GM23248 (cell line): ENCODE results near the gene SNAI3. TPM values are rescaled to one million over a fixed set of nuclear protein-coding genes. Genes with fewer than 3 reads are reported as not detected.

Experiments used
- DNase-seq: peaks from one replicate; pipeline ENCODE4 v3.0.0-alpha.2; 2015
- H2AFZ ChIP-seq: fragments of 200-600 bp; sonication (generic); 2 replicates; pipeline ENCODE4 v1.6.1; 2016; ENCODE audit warnings: antibody characterized with exemption
- H3F3A ChIP-seq: fragments of 200-600 bp; sonication (generic); 2 replicates; pipeline ENCODE4 v1.6.1; 2016; ENCODE audit warnings: mild to moderate bottlenecking, antibody characterized with exemption, mixed run types; ENCODE audit not compliant: insufficient read depth
- H3K27ac ChIP-seq: fragments of 200-600 bp; sonication (generic); 2 replicates; pipeline ENCODE4 v1.5.1; 2016; ENCODE audit warnings: mild to moderate bottlenecking
- H3K27me3 ChIP-seq: fragments of 200-600 bp; sonication (generic); replicated peaks from 2 replicates; pipeline ENCODE4 v1.6.1; 2016; ENCODE audit warnings: mild to moderate bottlenecking; ENCODE audit not compliant: insufficient read depth
- H3K36me3 ChIP-seq: fragments of 200-600 bp; sonication (generic); 2 replicates; pipeline ENCODE4 v1.6.1; 2016; ENCODE audit warnings: low read depth, mild to moderate bottlenecking
- H3K4me1 ChIP-seq: fragments of 200-600 bp; sonication (generic); 2 replicates; pipeline ENCODE4 v1.6.1; 2016; ENCODE audit warnings: mild to moderate bottlenecking; ENCODE audit not compliant: insufficient read depth
- H3K4me2 ChIP-seq: fragments of 200-600 bp; sonication (generic); one replicate; pipeline ENCODE4 v1.6.1; 2016; ENCODE audit warnings: mild to moderate bottlenecking; ENCODE audit not compliant: unreplicated experiment
- H3K4me3 ChIP-seq: fragments of 200-600 bp; sonication (generic); 2 replicates; pipeline ENCODE4 v1.5.1; 2016; ENCODE audit warnings: mild to moderate bottlenecking
- H3K79me2 ChIP-seq: fragments of 200-600 bp; sonication (generic); 2 replicates; pipeline ENCODE4 v1.6.1; 2016; ENCODE audit warnings: mild to moderate bottlenecking; ENCODE audit not compliant: insufficient read depth
- H3K9ac ChIP-seq: fragments of 200-600 bp; sonication (generic); 2 replicates; pipeline ENCODE4 v1.6.1; 2016; ENCODE audit warnings: mild to moderate bottlenecking
- H3K9me2 ChIP-seq: fragments of 200-600 bp; sonication (generic); 2 replicates; pipeline ENCODE4 v1.6.1; 2016; ENCODE audit warnings: mixed run types, mild to moderate bottlenecking, moderate library complexity; ENCODE audit not compliant: insufficient read depth
- H3K9me3 ChIP-seq: fragments of 200-600 bp; sonication (generic); one replicate; pipeline ENCODE4 v1.6.1; 2017; ENCODE audit warnings: low read depth
- H4K20me1 ChIP-seq: fragments of 200-600 bp; sonication (generic); 2 replicates; pipeline ENCODE4 v1.6.0; 2016; ENCODE audit not compliant: insufficient read depth
- EZH2 ChIP-seq: fragments of 200-600 bp; sonication (generic); IDR thresholded peaks from 2 replicates; pipeline ENCODE4 v1.6.1; 2018; ENCODE audit warnings: antibody characterized with exemption, mild to moderate bottlenecking; ENCODE audit not compliant: insufficient read depth, poor library complexity, severe bottlenecking
- EZH2phosphoT487 ChIP-seq: fragments of 200-600 bp; sonication (generic); IDR thresholded peaks from 2 replicates; pipeline ENCODE4 v1.6.1; 2018; ENCODE audit warnings: antibody characterized with exemption, moderate library complexity, mild to moderate bottlenecking, low read depth; ENCODE audit not compliant: insufficient read depth
- WGBS, 2 experiments: methylation state at CpG; one replicate each; pipeline ENCODE4 v1.1.6; 2015 to 2017; ENCODE audit warnings: low lambda C conversion rate in 2 of 2, low coverage in 1 of 2; ENCODE audit errors: missing lambda C conversion rate in 2 of 2; 5-methylcytosine and 5-hydroxymethylcytosine counted together
- in situ Hi-C: fragments of 300-500 bp; cut with MboI; formaldehyde crosslinking; loops from 2 replicates; pipeline ENCODE4 v1.15.0; 2020
- polyA plus RNA-seq: library from polyadenylated mRNA; unstranded; fragments of >200 nt; fragmentation: Nextera tagmentation; extraction: Ambion mirVana; gene quantifications from 2 replicates; pipeline ENCODE4 v1.2.1, GENCODE V29; 2016
- total RNA-seq: library from RNA; depleted of rRNA; stranded (reverse); fragments of >200 nt; shearing (Covaris generic); gene quantifications from 2 replicates; pipeline ENCODE4 v1.2.3, GENCODE V29; 2014

The SNAI3 gene
- total and polyA plus RNA-seq, 2 experiments from 2014 or later: 0.71 TPM; not detected in 1

DNA sequence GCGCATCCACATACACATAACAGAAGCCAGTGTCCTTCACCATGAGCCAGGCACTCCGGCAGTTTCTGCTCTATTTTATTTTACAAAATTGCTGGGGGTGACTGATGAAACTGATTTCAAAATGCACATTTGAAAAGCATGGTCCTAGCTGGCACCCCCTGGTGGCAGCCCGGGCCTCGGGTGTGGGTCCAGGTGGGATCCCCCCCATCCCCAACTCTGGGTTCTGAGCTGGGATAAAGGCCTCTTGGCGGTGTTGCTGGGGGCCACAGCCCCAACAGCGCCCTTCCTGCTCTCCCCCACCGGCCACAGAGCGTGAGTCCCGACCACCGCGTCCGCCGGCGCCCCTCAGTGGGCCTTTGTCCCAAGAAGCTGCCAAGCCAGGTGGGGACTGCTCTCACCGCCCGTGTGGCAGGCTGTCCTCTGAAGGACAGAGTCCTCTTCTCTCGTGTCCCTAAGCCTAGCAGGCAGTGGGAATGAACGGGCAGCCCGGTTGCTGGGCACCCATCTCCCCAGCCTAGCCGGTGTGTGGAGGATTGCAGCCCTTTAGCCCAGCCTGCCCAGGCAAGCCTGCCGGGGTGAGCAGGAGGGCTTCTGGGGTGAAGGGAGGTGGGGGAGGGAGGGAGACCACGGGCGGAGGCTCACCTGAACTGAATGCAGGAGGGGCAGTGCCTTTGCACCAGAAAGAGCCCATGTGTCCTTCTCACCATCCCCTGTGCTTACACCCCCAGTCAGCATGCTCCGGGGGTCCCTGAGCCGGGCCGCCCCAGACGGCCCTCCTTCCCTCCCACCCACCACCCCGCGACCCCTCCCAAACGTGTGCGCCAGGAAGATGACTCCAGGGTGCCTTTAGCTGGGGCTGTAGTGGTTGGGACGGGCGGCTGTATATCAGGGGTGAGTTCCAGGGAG, 898 bp downstream of the SNAI3 start:
- in situ Hi-C loops: no loop called here
- peak overlapping the region; percentile 42 for H2AFZ ChIP-seq
- peak; percentile 86 for DNase-seq
- no peaks in the 10 kb centered on the region for H3K9me3 ChIP-seq
- H3K4me3 ChIP-seq: peak overlapping the region; percentile 59
- WGBS, 2 experiments: 3 to 6% methylated on average over 30 to 33 of the region's 33 CpGs
- H3F3A ChIP-seq: no peaks in the 10 kb centered on the region
- no peaks in the 10 kb centered on the region for H3K9me2 ChIP-seq
- H3K79me2 ChIP-seq: no peaks in the 10 kb centered on the region
- peaks cover 18% of the 10 kb centered on the region for H3K27me3 ChIP-seq
- H4K20me1 ChIP-seq: no peaks in the 10 kb centered on the region
- no peak for TF ChIP-seq EZH2
- TF ChIP-seq EZH2phosphoT487: no peak
- no peaks in the 10 kb centered on the region for H3K36me3 ChIP-seq
- peak overlapping the region; percentile 49 for H3K4me2 ChIP-seq
- no peak overlapping the region for H3K27ac ChIP-seq
- no peak overlapping the region for H3K9ac ChIP-seq
- H3K4me1 ChIP-seq: no peaks in the 10 kb centered on the region

- no peaks in the 10 kb centered on the region for H4K20me1 ChIP-seq
- H3K36me3 ChIP-seq: no peaks in the 10 kb centered on the region
- no peak overlapping the region for H3K9ac ChIP-seq
- peaks cover 18% of the 10 kb centered on the region for H3K27me3 ChIP-seq
- 56% methylated on average over 15 of the region's 15 CpGs for WGBS, 2 experiments
- H3K27ac ChIP-seq: no peak overlapping the region
- no peak overlapping the region for H3K4me3 ChIP-seq
- H3K4me2 ChIP-seq: peak overlapping the region; percentile 8
- no peak for TF ChIP-seq EZH2
- TF ChIP-seq EZH2phosphoT487: no peak
- H3K9me2 ChIP-seq: no peaks in the 10 kb centered on the region
- in situ Hi-C loops: no loop called here
- no peaks in the 10 kb centered on the region for H3K9me3 ChIP-seq
- H3K79me2 ChIP-seq: no peaks in the 10 kb centered on the region
- no peak for DNase-seq
- no peak overlapping the region for H2AFZ ChIP-seq
- H3K4me1 ChIP-seq: no peaks in the 10 kb centered on the region
- no peaks in the 10 kb centered on the region for H3F3A ChIP-seq
Observed at GRCh38 chr16:88684569-88685155, 1.6 kb downstream of the SNAI3 start.

DNA sequence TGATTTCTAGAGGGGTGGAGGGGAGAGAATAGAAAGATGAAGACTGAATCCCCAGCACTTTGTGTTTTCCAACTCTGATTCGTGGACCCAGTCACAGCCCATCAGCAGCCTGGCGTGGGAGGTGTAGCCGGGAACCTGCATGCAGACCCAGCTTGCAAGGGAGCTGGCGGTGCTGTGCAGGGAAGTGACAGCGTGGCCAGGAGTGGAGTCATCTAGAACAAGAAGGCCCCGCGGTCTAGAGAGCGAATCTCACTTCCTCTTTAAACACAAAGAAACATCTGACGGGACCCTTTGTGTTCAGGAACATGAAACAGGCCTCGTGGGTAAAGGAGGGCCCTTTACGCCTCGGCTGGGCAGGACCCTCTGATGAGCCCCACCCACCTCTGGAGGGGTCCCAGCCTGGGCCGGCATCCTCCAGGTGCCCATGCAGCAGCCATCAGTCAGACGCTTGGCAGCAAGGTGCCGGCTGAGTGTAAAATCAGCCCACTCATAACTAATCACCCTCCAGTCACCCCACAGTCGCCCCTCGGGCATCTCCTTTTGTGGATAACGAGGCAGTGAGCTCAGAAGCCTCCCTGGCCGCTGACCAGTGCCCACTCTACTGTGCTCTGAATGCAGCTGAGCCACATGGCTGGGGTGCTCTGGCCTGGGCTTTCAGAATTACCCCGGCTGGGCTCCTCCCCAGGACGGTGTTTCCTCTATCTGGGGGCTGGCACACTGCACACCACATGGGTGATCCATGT, 4.4 kb downstream of the SNAI3 start:
- H3K9ac ChIP-seq: no peak overlapping the region
- no peak overlapping the region for H2AFZ ChIP-seq
- H3K4me1 ChIP-seq: no peaks in the 10 kb centered on the region
- no peak overlapping the region for H3K27ac ChIP-seq
- H3K79me2 ChIP-seq: no peaks in the 10 kb centered on the region
- H3K9me3 ChIP-seq: no peaks in the 10 kb centered on the region
- no peak overlapping the region for H3K4me3 ChIP-seq
- H3F3A ChIP-seq: no peaks in the 10 kb centered on the region
- no peaks in the 10 kb centered on the region for H3K36me3 ChIP-seq
- H3K27me3 ChIP-seq: 0 out of 2 replicates have a peak, but pooled peaks cover 8% of the 10 kb centered on the region
- TF ChIP-seq EZH2phosphoT487 (no peak), EZH2 (no peak)
- DNase-seq: peak; percentile 57
- no peaks in the 10 kb centered on the region for H3K9me2 ChIP-seq
- H4K20me1 ChIP-seq: no peaks in the 10 kb centered on the region
- in situ Hi-C loops: no loop called here
- H3K4me2 ChIP-seq: no peak overlapping the region
- 15 to 16% methylated on average over 20 to 21 of the region's 21 CpGs for WGBS, 2 experiments

DNA sequence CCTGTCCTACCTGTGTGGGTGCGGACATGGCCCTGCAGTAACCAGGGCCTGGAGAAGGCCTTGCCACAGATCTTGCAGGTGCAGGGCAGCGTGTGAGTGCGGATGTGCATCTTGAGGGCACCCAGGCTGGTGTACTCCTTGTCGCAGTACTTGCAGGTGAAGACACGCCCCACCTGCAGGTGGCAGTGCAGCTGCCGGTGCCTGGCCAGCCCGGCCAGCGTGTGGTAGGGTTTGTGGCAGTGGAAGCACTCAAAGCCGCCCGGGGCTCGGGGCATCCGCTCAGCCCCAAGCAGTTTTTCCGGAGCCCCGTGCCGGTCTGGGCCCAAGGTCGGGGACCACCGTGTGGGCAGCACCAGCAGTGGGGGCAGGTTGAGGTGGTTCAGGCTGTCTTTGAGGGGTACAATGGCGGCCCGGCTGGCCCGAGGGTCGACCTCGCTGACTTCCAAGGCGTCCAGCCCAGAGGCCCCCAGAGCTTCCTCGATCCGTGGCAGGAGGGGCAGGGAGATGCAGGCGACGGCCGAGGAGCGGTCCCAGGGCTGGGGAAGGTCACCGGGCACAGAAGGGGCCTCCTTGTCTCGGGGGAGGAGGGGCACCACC, 5.1 kb downstream of the SNAI3 start:
- no peak for DNase-seq
- in situ Hi-C loops: no loop called here
- H3K36me3 ChIP-seq: no peaks in the 10 kb centered on the region
- H3K9ac ChIP-seq: no peak overlapping the region
- TF ChIP-seq EZH2: no peak
- no peak for TF ChIP-seq EZH2phosphoT487
- no peak overlapping the region for H3K4me2 ChIP-seq
- 0 out of 2 replicates have a peak, but pooled peaks cover 8% of the 10 kb centered on the region for H3K27me3 ChIP-seq
- H3F3A ChIP-seq: no peaks in the 10 kb centered on the region
- H3K9me2 ChIP-seq: no peaks in the 10 kb centered on the region
- H2AFZ ChIP-seq: no peak overlapping the region
- no peaks in the 10 kb centered on the region for H3K4me1 ChIP-seq
- no peak overlapping the region for H3K27ac ChIP-seq
- 49 to 55% methylated on average over 28 to 30 of the region's 31 CpGs for WGBS, 2 experiments
- no peaks in the 10 kb centered on the region for H3K79me2 ChIP-seq
- no peaks in the 10 kb centered on the region for H4K20me1 ChIP-seq
- no peak overlapping the region for H3K4me3 ChIP-seq
- H3K9me3 ChIP-seq: no peaks in the 10 kb centered on the region
